ENCODE data around the gene PKDCC.

Gene PKDCC, protein sequence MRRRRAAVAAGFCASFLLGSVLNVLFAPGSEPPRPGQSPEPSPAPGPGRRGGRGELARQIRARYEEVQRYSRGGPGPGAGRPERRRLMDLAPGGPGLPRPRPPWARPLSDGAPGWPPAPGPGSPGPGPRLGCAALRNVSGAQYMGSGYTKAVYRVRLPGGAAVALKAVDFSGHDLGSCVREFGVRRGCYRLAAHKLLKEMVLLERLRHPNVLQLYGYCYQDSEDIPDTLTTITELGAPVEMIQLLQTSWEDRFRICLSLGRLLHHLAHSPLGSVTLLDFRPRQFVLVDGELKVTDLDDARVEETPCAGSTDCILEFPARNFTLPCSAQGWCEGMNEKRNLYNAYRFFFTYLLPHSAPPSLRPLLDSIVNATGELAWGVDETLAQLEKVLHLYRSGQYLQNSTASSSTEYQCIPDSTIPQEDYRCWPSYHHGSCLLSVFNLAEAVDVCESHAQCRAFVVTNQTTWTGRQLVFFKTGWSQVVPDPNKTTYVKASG
- 0.24 to 1.5 reads per million in 2 donors for total RNA-seq

DNA sequence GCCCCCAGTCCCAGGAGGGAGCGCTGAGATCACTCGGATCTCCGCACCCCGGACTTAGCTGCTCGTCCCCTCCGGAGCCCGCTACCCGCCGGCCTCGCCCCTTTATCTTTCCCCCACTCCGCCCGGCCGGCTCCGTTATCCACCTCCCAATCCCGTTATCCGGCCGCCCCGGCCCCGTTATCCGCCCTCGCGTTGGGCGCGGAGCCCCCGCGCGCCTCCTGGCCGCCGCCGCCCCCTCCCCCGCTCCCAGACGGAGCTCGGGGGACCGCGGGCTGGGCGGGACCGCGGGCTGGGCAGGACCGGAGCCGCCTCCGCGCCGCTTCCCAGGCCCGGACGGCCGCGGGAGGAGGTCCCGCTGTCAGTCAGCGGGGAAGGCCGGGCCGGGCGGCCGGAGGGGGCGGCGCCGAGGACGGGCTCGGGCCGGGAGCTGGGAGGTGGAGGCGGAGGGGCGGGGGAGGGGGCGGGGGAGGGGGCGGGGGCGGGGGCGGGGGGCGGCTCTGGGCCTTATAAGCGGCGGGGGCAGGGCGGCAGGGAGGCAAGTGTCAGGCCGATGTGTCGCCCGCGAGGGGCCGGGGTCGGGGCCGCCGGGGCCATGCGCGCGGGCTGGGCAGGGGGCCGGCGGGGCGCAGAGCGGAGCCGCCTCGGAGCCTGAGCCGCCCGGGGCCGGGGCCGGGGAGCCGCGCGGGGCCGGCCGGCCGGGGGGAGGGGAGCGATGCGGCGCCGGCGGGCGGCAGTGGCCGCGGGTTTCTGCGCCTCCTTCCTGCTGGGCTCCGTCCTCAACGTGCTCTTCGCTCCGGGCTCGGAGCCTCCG lies at the start of gene PKDCC:
TSS of gene PKDCC (plus strand) at position 534 of the 811 bp plus-strand sequence. CDS start at position 713, 179 bp downstream.
- peak; percentile 21 for DNase-seq

DNA sequence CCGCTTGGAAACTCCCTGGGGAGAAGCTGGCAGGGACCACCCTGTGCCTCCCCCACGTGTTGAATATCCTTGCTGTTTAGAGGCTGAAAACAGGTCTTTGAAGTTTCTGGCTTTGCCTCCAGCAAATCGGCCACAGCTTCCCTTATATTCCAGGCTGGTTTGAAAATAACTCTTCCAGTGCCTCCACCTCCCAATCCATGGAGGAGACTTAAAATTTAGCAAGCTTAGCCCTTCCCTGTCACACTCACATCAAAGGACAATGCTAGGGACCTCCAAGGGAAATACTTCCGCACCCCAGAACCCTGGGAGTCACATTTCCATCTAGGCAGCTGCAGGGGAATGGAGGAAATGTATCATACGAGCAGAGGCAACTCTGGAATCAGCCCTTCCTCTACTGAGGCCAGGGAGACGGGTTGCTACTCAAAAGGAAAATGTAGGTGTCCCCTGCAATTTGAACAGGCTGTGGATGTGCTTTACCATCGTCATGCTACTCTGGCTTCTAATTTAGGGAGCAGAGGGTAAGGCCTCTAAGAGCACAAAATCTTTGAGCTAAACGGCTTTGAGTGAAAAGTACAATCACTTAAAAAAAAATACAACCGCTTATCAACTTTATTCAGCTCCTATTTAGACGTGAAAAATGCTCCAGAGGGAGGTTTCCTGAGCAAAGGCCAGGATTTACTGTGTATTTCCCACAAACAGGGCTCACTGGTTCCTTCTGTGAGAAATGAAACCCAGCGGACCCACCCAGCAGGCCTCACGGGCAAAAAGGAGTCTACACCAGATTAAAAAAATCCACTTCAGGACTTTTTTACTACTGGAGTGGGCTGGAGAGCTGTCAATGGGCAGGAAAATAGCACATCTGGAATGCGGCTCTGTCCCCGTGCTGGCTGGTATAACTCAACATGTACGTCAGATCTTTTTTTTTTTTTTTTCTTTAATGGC lies 49.4 kb upstream of the PKDCC start:
- DNase-seq = no peak

DNA sequence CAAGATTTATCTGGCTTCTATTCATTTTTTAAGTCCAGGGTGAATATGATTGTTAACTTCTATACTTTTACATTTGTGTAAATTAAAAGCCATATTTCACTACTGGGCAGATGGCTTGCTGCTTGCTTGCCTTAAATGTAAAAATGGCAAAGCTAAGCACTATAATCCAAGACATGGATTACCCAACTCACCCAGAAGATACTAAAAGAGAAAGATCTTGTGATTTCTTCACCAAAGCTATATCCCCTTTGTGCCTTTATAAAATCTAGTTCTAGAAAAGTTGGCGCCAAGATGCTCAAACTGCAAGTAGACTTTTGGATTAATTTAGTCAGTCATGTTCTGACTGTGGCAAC lies 48.7 kb upstream of the PKDCC start:
- no peak for DNase-seq

GRCh38 chr2:41999592-42000281 lies 48.1 kb upstream of the PKDCC start:
- no peak for DNase-seq

DNA sequence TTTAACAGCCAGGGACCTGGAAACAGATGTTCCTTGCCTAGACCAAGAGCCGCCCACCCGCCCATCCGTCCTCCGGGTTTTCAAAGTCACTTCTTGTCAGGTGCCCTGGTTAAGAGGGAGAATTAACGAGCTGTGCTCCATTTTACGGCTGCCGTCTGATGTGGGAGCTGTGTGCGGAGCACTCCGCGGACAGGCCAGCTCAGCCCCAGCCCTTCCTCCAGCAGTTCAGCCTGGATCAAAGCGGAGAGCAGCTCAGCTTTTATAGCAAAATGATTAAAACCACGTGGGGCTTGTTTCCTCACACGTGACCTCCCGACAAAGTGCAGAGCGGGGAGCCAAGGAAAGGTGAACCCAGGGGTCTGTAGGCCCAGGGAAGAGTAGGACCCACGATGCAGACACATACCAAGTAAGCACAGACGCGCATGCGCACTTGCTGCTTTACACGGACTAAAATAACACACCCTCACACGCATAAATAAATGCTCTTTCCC lies 46.1 kb upstream of the PKDCC start:
- no peak for DNase-seq

- DNase-seq = no peak
Measured at GRCh38 chr2:42007551-42007950, 40.3 kb upstream of the PKDCC start.

DNA sequence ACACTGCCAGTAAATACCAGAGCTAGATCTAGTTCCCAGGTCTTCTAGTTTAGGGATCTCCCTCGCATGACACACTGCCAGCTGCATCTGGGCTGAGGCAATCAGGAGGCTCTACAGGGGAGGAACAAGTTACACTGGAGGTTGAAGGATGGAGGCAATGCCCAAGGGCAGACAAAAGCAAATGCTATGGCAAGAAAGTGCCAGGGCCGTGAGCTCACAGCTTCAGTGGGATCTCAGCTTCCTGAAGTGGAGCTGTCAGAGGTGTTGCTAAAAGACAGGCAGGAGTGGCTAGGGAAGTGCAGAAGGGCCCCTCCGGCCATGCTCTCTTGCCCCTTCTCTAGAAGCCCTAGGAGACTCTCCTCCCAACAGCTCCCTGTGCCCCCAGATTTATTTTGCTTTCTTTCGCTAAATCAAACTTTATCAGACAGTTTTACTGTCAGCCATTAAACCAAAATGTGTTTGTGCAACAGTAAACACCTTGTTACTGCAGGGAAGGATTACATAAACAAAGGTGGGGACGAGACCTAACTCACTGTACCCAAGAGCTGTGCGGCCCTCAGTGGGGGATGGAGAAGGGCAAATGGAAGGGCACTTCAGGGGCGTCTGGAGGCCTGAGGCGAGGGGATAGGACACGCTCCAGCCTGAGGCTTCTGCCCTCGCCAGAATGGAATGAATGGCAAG lies 39.4 kb upstream of the PKDCC start:
- DNase-seq = no peak

DNA sequence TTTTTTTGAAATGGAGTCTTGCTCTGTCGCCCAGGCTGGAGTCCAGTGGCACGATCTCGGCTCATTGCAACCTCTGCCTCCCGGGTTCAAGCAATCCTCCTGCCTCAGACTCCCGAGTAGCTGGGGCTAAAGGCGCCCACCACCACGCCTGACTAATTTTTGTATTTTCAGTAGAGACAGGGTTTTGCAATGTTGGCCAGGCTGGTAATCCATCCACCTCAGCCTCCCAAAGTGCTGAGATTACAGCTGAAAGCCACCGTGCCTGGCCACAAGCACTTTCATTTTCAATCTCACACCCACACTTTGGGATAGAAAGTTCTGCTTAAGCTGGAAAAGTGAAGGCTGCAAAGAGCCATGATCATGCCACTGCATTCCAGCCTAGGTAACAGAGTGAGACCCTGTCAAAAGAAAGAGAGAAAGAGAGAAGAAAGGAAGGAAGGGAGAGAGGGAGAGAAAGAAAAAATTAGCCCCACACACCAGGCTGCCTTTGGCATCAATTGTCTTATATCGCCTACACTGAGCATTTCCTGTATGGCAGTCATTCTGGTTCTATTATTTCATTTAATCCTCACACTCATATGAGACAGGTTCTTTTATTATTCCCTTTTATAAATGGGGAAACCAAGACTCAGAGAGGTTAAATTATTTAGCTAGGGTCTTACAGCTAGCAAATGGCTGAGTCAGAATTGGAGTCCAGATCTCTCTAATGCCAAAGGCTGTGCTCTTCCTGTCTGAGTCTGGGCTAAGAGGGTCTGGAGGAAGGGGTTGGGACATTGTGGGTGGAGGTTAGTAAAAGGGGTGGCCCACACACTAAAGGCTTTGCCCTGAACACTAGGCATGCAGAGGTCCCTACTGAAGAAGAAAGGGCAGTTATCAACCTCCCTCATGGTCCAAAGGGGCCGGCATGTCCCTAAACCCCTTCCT lies 37.9 kb upstream of the PKDCC start:
- DNase-seq = no peak

- no peak for DNase-seq
Measured at GRCh38 chr2:42010743-42011298, 37.0 kb upstream of the PKDCC start.

- DNase-seq = no peak
Measured at GRCh38 chr2:42012137-42012536, 35.7 kb upstream of the PKDCC start.

DNA sequence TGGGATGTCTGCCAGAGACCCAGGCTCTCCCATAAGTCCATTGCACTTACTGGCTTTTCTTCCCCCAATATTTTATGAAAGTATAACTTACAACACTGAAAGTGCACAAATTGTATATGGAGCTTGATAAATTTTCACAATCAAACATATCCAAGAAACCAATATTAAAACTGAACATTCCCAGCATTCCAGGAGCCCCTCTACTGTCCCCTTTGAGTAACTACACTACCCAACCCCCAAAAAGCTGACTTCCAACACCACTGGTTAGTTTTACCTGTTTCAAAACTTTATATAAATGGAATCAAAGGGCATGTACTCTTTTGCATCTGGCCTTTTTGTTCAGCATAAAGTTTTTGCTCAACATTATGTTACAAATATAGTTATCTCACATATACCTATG lies 35.2 kb upstream of the PKDCC start:
- no peak for DNase-seq

GRCh38 chr2:42013409-42013808 lies 34.4 kb upstream of the PKDCC start:
- no peak for DNase-seq

- DNase-seq = no peak
Measured at GRCh38 chr2:42021464-42021863, 26.4 kb upstream of the PKDCC start.

DNA sequence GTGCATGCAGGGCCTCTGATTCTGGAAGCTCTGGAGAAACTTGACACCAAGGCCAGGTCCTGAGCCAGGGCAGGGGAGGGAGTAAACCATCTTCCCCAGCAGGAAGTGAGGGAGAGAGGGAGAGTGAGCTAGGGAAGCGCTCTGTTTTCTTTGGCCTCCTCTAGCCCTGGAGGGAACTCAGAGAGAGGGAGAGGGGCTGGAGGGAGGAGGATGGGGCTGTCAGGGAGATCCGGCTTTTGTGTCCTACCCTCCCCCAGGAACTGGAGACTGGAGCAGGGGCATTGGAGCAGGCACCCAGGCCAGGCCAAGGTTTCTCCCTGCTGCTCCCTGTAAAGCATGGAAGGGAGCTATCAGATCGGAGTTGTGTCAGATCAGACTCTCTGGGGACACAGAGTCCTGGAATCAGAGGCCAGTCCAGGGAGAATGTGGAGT lies 22.7 kb upstream of the PKDCC start:
- DNase-seq = no peak

GRCh38 chr2:42026272-42026671 lies 21.5 kb upstream of the PKDCC start:
- DNase-seq = no peak

DNA sequence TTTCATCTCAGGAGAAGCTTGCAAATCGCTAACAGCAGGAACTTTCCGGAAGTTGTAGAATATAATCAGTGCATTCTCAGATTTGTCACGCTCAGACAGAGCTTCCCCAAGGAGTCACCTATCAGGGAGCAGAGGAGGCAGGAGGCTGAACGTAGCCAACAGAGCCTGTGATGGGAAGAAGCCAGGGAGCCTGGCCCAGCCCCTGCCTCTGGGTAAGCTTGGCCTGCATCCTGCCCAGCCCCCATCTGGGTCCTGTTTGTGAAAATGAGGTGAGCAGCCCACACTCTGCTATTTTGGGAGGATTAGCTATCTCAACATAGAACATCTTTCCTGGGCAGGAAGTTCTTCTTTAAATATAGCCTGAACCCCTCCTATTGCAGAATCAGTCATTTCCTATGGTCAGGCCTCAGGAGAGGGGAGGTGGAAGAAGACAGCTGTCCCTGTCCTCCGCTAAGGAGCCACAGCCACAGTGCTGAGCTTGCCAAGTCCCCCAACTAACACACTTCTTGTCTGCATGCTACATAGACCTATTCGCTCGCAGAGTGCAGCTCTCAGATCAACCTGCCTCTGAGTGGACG lies 19.2 kb upstream of the PKDCC start:
- no peak for DNase-seq

DNA sequence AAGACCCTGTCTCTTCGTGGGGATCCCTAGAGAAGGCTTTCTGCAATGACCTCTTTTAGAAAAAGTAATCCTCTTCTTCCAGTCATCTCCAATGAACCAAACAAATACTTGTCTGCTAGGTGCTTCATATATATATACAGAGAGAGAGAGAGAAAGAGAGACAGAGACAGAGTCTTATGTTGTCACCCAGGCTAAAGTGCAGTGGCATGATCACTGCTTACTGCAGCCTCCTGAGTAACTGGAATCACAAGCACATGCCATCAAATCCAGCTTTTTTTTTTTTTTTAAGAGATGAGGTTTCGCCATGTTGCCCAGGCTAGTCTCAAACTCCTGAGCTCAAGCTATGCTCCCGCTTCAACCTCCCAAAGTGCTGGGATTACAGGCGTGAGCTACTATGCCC lies 18.6 kb upstream of the PKDCC start:
- DNase-seq = no peak

DNA sequence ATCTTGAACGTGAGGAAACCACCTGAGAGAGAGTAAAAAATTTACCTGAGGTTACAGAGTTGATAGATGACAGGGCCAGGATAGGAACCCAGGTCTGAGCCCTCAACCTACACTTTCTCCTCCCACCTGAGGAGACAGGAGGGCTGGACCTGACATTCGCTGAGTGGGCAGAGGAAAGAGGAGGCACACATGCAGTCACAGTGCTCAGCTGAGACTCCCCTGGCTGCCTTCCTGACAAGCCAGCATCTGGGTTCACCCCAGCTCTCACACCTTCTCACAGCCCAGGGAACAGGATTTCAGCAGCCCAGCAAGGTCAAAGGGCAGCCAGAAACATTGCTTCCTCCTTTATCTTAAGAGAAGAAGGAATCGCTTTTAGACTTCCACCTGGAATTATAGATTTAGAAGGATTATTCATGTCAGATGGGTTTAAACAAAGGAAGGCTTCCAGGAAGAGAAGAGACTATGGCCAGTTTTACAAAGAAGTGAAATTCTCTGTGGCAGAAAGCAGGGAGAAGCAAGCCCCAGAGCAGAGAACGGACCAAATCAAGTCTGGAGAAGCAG lies 18.1 kb upstream of the PKDCC start:
- no peak for DNase-seq

- DNase-seq = no peak
Measured at GRCh38 chr2:42030200-42030759, 17.5 kb upstream of the PKDCC start.

Measured in T-helper 9 cell (primary cell).